RWPE2 (cell line): ENCODE results near the gene EYA2.

Experiments used
- ATAC-seq: fragments of 200-7000 bp; cut with Tn5 transposase; 3 replicates; pipeline ENCODE4 v1.9.1; 2021; ENCODE audit warnings: low read depth
- DNase-seq: peaks from one replicate; pipeline ENCODE4 v3.0.0-alpha.2; 2020; ENCODE audit warnings: low spot score
- H3K27ac ChIP-seq: fragments of 450-650 bp; 2 replicates; pipeline ENCODE4 v1.5.1; 2017; ENCODE audit warnings: mild to moderate bottlenecking; ENCODE audit not compliant: poor library complexity, severe bottlenecking
- H3K27me3 ChIP-seq: fragments of 250-450 bp; sonication (Bioruptor Pico); 2 replicates; pipeline ENCODE4 v1.5.1; 2021; ENCODE audit warnings: mild to moderate bottlenecking, moderate library complexity; ENCODE audit not compliant: insufficient read depth, poor library complexity, severe bottlenecking
- H3K36me3 ChIP-seq: fragments of 250-450 bp; sonication (Bioruptor Pico); 2 replicates; pipeline ENCODE4 v1.5.1; 2020; ENCODE audit warnings: low read depth, mild to moderate bottlenecking, moderate library complexity
- H3K4me1 ChIP-seq: fragments of 250-450 bp; sonication (Bioruptor Pico); 2 replicates; pipeline ENCODE4 v1.5.1; 2021; ENCODE audit warnings: mild to moderate bottlenecking, moderate library complexity; ENCODE audit not compliant: insufficient read depth, poor library complexity, severe bottlenecking
- H3K4me3 ChIP-seq: fragments of 250-450 bp; sonication (Bioruptor Pico); 2 replicates; pipeline ENCODE4 v1.5.1; 2021; ENCODE audit warnings: mild to moderate bottlenecking, moderate library complexity; ENCODE audit not compliant: severe bottlenecking
- H3K9me3 ChIP-seq: fragments of 250-450 bp; sonication (Bioruptor Pico); 2 replicates; pipeline ENCODE4 v1.5.1; 2021; ENCODE audit warnings: mild to moderate bottlenecking, moderate library complexity; ENCODE audit not compliant: severe bottlenecking
- CTCF ChIP-seq: fragments of 450-650 bp; IDR thresholded peaks from one replicate; pipeline ENCODE4 v1.5.1; 2017; ENCODE audit warnings: mild to moderate bottlenecking, moderate library complexity; ENCODE audit not compliant: poor library complexity, severe bottlenecking

EYA2 gene

DNA sequence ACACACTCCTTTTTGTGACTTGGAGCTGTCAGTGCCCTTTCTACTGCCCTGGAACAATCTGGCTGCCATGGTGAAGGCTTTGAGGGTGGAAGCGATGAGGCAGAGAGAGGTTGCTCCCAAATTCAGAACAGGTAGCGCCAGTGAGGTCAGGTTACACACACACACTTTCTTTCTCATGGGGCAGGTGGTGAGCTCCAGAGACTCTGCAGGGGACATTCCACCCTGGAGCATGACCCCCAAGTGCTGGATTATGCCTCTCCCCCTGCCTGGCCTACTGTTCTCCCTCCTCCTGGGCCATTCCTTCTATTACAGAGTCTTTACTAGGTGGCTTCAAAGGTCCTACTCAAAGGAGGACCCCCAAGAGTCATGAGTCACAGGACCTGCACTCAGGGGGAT is 98.0 kb downstream of the EYA2 start:
- Histone ChIP-seq H3K36me3 (no peaks in the 10 kb centered on the region), H3K4me1 (peaks cover 3% of the 10 kb centered on the region), H3K27me3 (no peaks in the 10 kb centered on the region), H3K27ac (no peak overlapping the region), H3K4me3 (no peak overlapping the region), H3K9me3 (no peaks in the 10 kb centered on the region)
- no peak for ATAC-seq
- no peak for TF ChIP-seq CTCF
- no peak for DNase-seq

DNA sequence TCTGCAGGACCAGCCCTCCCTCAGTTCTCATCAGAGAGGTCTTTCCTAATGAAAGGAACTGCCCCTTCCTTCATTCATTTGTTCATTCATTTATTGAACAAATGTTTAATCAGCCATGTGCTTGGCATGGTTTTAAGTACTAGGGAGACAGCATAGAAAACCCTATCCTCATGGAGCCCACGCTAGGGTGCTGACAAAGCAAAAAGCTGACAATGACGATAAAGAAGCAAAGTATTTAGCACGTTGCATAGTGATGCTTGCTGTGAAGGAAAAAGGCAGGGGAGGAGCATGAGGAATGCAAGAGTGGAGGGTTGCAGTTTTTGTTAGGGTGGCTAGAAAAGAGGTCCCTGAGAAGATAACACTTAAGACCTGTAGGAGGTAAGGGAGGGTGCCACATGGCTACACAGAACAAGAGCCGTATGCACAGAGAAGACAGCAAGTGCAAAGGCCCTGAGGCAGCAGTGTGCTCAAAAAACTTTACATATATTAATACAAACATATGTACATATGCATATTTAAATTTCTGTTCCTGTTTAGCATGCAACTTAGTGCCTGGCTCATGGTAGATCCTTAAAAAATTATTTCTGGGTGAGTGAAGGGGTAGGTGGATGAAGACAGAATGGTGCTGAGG is 98.9 kb downstream of the EYA2 start:
- no peaks in the 10 kb centered on the region for H3K9me3 ChIP-seq
- no peaks in the 10 kb centered on the region for H3K36me3 ChIP-seq
- DNase-seq (no peak), ATAC-seq (no peak)
- H3K4me3 ChIP-seq: no peak overlapping the region
- no peak overlapping the region for H3K27ac ChIP-seq
- H3K4me1 ChIP-seq: peaks cover 3% of the 10 kb centered on the region
- no peaks in the 10 kb centered on the region for H3K27me3 ChIP-seq
- no peak for TF ChIP-seq CTCF

- peaks cover 3% of the 10 kb centered on the region for H3K4me1 ChIP-seq
- no peak for ATAC-seq
- H3K36me3 ChIP-seq: no peaks in the 10 kb centered on the region
- no peak for TF ChIP-seq CTCF
- no peaks in the 10 kb centered on the region for H3K27me3 ChIP-seq
- no peaks in the 10 kb centered on the region for H3K9me3 ChIP-seq
- no peak overlapping the region for H3K4me3 ChIP-seq
- DNase-seq: no peak
- H3K27ac ChIP-seq: no peak overlapping the region
These were observed 99.7 kb downstream of the EYA2 start for GRCh38 chr20:46994341-46994740.

- H3K4me1 ChIP-seq: no peaks in the 10 kb centered on the region
- no peak for TF ChIP-seq CTCF
- no peak for ATAC-seq
- no peaks in the 10 kb centered on the region for H3K9me3 ChIP-seq
- no peak overlapping the region for H3K4me3 ChIP-seq
- no peak overlapping the region for H3K27ac ChIP-seq
- DNase-seq: no peak
- H3K36me3 ChIP-seq: no peaks in the 10 kb centered on the region
- H3K27me3 ChIP-seq: no peaks in the 10 kb centered on the region
These were observed 101.0 kb downstream of the EYA2 start for GRCh38 chr20:46995561-46996142.

DNA sequence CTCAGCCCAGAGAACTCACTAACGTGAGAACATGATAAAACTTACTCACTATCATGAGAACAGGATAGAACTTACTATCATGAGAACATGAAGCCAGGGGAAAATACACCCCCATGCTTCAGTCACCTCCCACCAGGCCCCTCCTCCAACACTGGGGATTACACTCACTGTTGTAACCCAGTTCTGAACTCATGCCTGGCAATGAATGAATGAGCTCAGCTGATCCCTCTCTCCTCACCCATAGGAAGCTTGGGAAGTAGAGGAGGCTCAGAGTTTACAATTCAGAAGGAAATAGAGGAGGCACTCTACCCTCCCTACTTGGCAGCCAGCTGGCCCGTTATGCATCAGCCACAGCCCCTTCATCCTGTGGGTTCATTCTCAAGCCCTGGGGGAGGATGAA is 102.5 kb downstream of the EYA2 start:
- Histone ChIP-seq H3K36me3 (no peaks in the 10 kb centered on the region), H3K4me3 (no peak overlapping the region), H3K27me3 (no peaks in the 10 kb centered on the region), H3K4me1 (no peaks in the 10 kb centered on the region), H3K9me3 (no peaks in the 10 kb centered on the region), H3K27ac (no peak overlapping the region)
- ATAC-seq (no peak), DNase-seq (peak; percentile 39)
- TF ChIP-seq CTCF: no peak
